ENCODE measurements around the gene SOWAHD. TPM values are rescaled to one million over a fixed set of nuclear protein-coding genes. Genes with fewer than 3 reads are reported as not detected.

SOWAHD gene
- total RNA-seq, 2 experiments from 2014 or later: 0.23 TPM; not detected in 1

DNA sequence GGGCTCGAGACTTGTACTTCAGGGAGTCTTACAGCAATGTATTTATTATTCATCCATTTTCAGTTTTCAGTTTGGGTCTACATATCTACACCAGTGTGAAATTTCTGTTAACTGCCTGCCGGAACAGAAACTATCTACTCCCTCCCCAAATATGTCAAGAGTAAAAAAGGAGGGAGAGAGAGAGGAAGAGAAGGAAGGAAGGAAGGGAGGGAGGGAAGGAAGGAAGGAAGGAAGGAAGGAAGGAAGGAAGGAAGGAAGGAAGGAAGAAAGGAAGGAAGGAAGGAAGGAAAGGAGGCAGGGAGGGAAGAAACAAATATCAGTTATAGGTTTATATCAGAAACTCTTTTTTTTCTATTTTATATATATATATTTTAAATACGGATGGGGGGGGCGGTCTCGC, 20.4 kb downstream of the SOWAHD start:
- Mint-ChIP-seq H3K27ac (no peak overlapping the region), H3K4me1 (ENCODE audit: low read depth) (peaks cover 11% of the 10 kb centered on the region), H3K9me3 (no peaks in the 10 kb centered on the region), H3K27me3 (no peaks in the 10 kb centered on the region), H3K4me3 (no peak overlapping the region), H3K36me3 (ENCODE audit: low read depth) (peaks cover 11% of the 10 kb centered on the region)
- TF ChIP-seq, protein P1, sequence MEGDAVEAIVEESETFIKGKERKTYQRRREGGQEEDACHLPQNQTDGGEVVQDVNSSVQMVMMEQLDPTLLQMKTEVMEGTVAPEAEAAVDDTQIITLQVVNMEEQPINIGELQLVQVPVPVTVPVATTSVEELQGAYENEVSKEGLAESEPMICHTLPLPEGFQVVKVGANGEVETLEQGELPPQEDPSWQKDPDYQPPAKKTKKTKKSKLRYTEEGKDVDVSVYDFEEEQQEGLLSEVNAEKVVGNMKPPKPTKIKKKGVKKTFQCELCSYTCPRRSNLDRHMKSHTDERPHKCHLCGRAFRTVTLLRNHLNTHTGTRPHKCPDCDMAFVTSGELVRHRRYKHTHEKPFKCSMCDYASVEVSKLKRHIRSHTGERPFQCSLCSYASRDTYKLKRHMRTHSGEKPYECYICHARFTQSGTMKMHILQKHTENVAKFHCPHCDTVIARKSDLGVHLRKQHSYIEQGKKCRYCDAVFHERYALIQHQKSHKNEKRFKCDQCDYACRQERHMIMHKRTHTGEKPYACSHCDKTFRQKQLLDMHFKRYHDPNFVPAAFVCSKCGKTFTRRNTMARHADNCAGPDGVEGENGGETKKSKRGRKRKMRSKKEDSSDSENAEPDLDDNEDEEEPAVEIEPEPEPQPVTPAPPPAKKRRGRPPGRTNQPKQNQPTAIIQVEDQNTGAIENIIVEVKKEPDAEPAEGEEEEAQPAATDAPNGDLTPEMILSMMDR (IDR thresholded peaks at IDR 0.05): no peak
- POLR2A ChIA-PET: no interaction called here
- ATAC-seq (no peak), DNase-seq (no peak)
- CTCF ChIA-PET: interaction anchor here (1.7 kb wide), 1 partner anchor 51 kb away, joined by 3 read pairs; no protein-coding TSS in a partner anchor
- intact Hi-C loops (cut with micrococcal nuclease): no loop called here

DNA sequence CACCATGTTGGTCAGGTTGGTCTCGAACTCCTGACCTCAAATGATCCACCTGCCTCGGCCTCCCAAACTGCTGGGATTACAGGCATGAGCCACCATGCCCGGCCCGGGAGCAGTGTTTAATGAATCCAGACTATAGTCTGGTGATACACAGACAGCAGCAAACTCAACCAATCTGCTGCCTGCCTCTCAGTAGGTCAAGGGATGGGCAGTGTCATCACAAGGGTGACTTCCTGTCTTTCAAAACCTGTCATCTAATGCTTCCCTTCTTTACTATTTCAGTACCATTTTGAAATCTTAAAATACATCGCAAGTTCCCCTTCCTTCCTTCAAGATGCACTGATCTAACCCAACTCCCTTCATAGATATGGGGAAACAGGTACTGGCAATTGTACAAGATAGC, 24.6 kb downstream of the SOWAHD start:
- Mint-ChIP-seq H3K4me1 (ENCODE audit: low read depth) (peaks cover 36% of the 10 kb centered on the region), H3K4me3 (no peak overlapping the region), H3K27ac (peak overlapping the region; percentile 52), H3K36me3 (ENCODE audit: low read depth) (peaks cover 41% of the 10 kb centered on the region), H3K9me3 (no peaks in the 10 kb centered on the region), H3K27me3 (no peaks in the 10 kb centered on the region)
- ATAC-seq: no peak
- POLR2A ChIA-PET: interaction anchor here (1.2 kb wide), 1 partner anchor 9 kb away, joined by 3 read pairs; the partner anchor contains the start of gene RPL39
- CTCF ChIA-PET: no interaction called here
- no peak for DNase-seq
- intact Hi-C loops (cut with micrococcal nuclease): no loop called here
- TF ChIP-seq, protein P1 (IDR thresholded peaks at IDR 0.05): no peak

DNA sequence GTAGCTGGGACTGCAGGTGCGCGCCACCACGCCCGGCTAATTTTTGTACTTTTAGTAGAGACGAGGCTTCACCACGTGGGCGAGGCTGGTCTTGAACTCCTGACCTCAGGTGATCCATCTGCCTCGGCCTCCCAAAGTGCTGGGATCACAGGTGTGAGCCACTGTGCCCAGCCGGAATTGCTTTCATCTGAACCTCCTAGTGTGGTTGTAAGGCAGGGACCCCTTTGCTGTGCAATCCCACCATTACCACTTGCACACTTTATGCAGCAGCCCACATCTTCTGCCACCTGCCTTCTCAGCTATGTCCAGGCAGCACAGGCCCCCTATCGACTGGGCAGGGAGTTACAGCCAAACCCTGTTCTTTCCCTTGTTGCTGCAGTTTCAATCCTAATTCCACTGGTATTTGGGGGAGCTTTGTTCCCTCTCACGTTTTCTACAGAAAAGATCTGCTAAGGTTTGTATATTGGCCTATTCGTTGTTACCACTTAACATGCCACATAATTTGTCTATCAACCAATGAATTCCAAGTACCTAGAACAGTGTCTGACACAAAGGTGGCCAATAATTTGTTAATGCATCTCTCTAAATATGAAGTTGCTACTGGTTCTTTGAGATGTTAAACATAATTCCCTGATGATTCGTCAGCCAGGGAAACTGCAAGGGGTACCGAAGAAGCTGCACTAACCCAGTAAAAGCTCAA, 26.5 kb downstream of the SOWAHD start:
- TF ChIP-seq, protein P1 (IDR thresholded peaks at IDR 0.05): peak; percentile 61
- POLR2A ChIA-PET: interaction anchor here (0.7 to 1.4 kb wide), 7 partner anchors 10 to 94 kb away, joined by 3 to 6 read pairs (median 3); partner anchors contain the start of genes NDUFA1, RNF113A and SOWAHD
- Mint-ChIP-seq H3K9me3 (no peaks in the 10 kb centered on the region), H3K27ac (peak overlapping the region; percentile 50), H3K27me3 (no peaks in the 10 kb centered on the region), H3K36me3 (ENCODE audit: low read depth) (peaks cover 59% of the 10 kb centered on the region), H3K4me3 (peak overlapping the region; percentile 24), H3K4me1 (ENCODE audit: low read depth) (peaks cover 38% of the 10 kb centered on the region)
- CTCF ChIA-PET: interaction anchor here (1.0 to 2.1 kb wide), 6 partner anchors 9 to 303 kb away, joined by 3 to 7 read pairs (median 3); partner anchors contain the start of genes NDUFA1, RNF113A and UPF3B
- peak; percentile 78 for ATAC-seq
- DNase-seq: peak; percentile 60
- intact Hi-C loops (cut with micrococcal nuclease): no loop called here

DNA sequence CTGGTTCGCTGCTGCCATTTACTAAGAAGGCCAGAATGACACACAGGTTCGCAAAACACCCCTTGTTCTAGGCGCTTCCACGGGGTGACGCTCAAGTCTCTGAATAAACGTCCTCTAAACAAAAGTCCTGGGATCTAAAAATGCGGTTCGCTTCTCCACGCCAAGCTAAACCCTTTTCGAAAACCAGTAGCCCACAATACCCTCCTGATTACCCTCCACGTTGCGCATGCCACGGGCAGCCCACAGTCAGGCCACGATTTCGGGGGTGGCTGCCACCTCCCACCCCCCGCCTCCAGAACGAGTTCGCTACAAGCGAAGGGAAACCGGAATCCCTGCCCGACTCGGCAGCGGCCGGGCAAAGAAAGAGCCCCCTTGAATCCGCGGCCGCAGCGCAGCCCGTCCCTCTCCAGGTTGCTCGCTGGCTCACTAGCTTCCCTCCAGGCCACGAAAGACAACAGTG, 32.6 kb downstream of the SOWAHD start:
- ATAC-seq: peak; percentile 6

More for the DNA sequence above, 32.6 kb downstream of the SOWAHD start:
- Mint-ChIP-seq H3K27me3 (no peaks in the 10 kb centered on the region), H3K4me1 (ENCODE audit: low read depth) (peaks cover 27% of the 10 kb centered on the region), H3K36me3 (ENCODE audit: low read depth) (peaks cover 50% of the 10 kb centered on the region), H3K9me3 (no peaks in the 10 kb centered on the region), H3K4me3 (peak overlapping the region; percentile 91), H3K27ac (peak overlapping the region; percentile 96)
- intact Hi-C loops (cut with micrococcal nuclease): loop anchor here (2.0 kb wide), 1 partner anchor 80 kb away; the partner anchor contains the start of genes NDUFA1 and RNF113A
- POLR2A ChIA-PET: interaction anchor here (0.5 to 3.0 kb wide), 17 partner anchors 8 to 217 kb away, joined by 3 to 24 read pairs (median 5); partner anchors contain the start of genes NDUFA1, NKRF, RNF113A and SOWAHD
- peak; percentile 41 for DNase-seq
- CTCF ChIA-PET: interaction anchor here (0.8 to 1.9 kb wide), 6 partner anchors 16 to 181 kb away, joined by 3 to 6 read pairs (median 4); partner anchors contain the start of genes NDUFA1, RNF113A, SOWAHD and UPF3B
- TF ChIP-seq, protein P1 (IDR thresholded peaks at IDR 0.05): no peak

All from activated CD8-positive, alpha-beta T cell treated with anti-CD3 and anti-CD28 coated beads for 36 hours (primary cell).